Endothelial cell of umbilical vein (primary cell): Measurements from ENCODE around the gene KRT86. TPM values are rescaled to one million over a fixed set of nuclear protein-coding genes. Genes with fewer than 3 reads are reported as not detected.

Experiments used
- BruUV-seq: library from RNA; stranded (reverse); fragments of 400-500 nt; replicated peaks from 2 replicates; lab custom pipeline; 2021; lab: Mats Ljungman, UMichigan
- CTCF ChIA-PET: fragments of 300-600, 350-600 bp; sonication (Branson Sonifier 250); formaldehyde crosslinking; loops from one replicate; lab custom pipeline; 2021; ENCODE audit warnings: antibody characterized with exemption, inconsistent platforms; lab: Charles Lee
- POLR2A ChIA-PET: fragments of 300-600, 350-600 bp; sonication (Branson Sonifier 250); formaldehyde crosslinking; loops from one replicate; lab custom pipeline; 2021; ENCODE audit warnings: antibody characterized with exemption, inconsistent platforms; lab: Charles Lee
- DNase-seq: peaks from one replicate; pipeline ENCODE4 v3.0.0-alpha.2; 2011; ENCODE audit warnings: low read depth, low spot score
- FAIRE-seq: peaks from 2 replicates; lab custom pipeline; 2011; peaks lifted over from hg19 to GRCh38; lab: Jason Lieb, UNC
- H2AFZ ChIP-seq: 2 replicates; pipeline ENCODE4 v1.6.0; 2012; ENCODE audit warnings: low read depth, low read length, control low read depth, inconsistent platforms
- H3K27ac ChIP-seq: 2 replicates; pipeline ENCODE4 v1.5.1; 2011; ENCODE audit warnings: low read depth, mild to moderate bottlenecking, control low read depth, low read length, moderate library complexity; ENCODE audit not compliant: insufficient read depth
- H3K27me3 ChIP-seq, 2 experiments: 2 replicates each; pipeline versions ENCODE4 v1.6.0 to v1.6.1; 2011; ENCODE audit warnings: low read length in 2 of 2, mixed read lengths in 1 of 2; ENCODE audit not compliant: control insufficient read depth in 2 of 2, insufficient read depth in 2 of 2
- H3K36me3 ChIP-seq, 2 experiments: 2 replicates in 1 of 2; 3 replicates in 1 of 2; pipeline ENCODE4 v1.5.1; 2011; ENCODE audit warnings: low read length in 2 of 2, mild to moderate bottlenecking in 1 of 2, moderate library complexity in 1 of 2; ENCODE audit not compliant: control insufficient read depth in 2 of 2, insufficient read depth in 2 of 2; ENCODE audit errors: extremely low read depth in 1 of 2
- H3K4me1 ChIP-seq: 3 replicates; pipeline ENCODE4 v1.5.1; 2011; ENCODE audit warnings: mild to moderate bottlenecking, low read length; ENCODE audit not compliant: control insufficient read depth, insufficient read depth; ENCODE audit errors: extremely low read depth
- H3K4me2 ChIP-seq: 2 replicates; pipeline ENCODE4 v1.6.1; 2011; ENCODE audit warnings: low read length, control low read depth, mixed read lengths; ENCODE audit not compliant: insufficient read depth
- H3K4me3 ChIP-seq, 3 experiments: fragments of 200-600 bp in 1 of 3; sonication (generic), shearing (Covaris generic) in 1 of 3; replicated peaks in 1 of 3; 2 replicates each; pipeline ENCODE4 v1.5.1; 2011 to 2016; ENCODE audit warnings: control low read depth in 3 of 3, low read length in 3 of 3, mild to moderate bottlenecking in 2 of 3, inconsistent platforms in 1 of 3, low read depth in 1 of 3, moderate library complexity in 1 of 3; ENCODE audit not compliant: insufficient read depth in 1 of 3
- H3K79me2 ChIP-seq: 2 replicates; pipeline ENCODE4 v1.6.0; 2012; ENCODE audit warnings: low read length, inconsistent platforms; ENCODE audit not compliant: control insufficient read depth, insufficient read depth
- H3K9ac ChIP-seq: replicated peaks from 2 replicates; pipeline ENCODE3; 2011; ENCODE audit warnings: low read length, control low read depth; ENCODE audit not compliant: insufficient read depth; ENCODE audit errors: extremely low read depth
- H3K9me1 ChIP-seq: replicated peaks from 3 replicates; pipeline ENCODE4 v1.6.0; 2011; ENCODE audit warnings: mild to moderate bottlenecking, low read length; ENCODE audit not compliant: control insufficient read depth, insufficient read depth; ENCODE audit errors: extremely low read depth
- H3K9me3 ChIP-seq: replicated peaks from 2 replicates; pipeline ENCODE4 v1.5.1; 2012; ENCODE audit warnings: low read length, inconsistent platforms; ENCODE audit not compliant: control insufficient read depth, insufficient read depth
- H4K20me1 ChIP-seq: replicated peaks from 2 replicates; pipeline ENCODE3; 2011; ENCODE audit warnings: mild to moderate bottlenecking, low read length; ENCODE audit not compliant: control insufficient read depth, insufficient read depth; ENCODE audit errors: extremely low read depth
- CTCF ChIP-seq, 2 donors: IDR thresholded peaks; 1 replicate in 1 of 2; 2 replicates in 1 of 2; pipeline ENCODE4 v1.5.1; 2011; ENCODE audit warnings: low read length in 2 of 2, mild to moderate bottlenecking in 2 of 2, moderate library complexity in 2 of 2, control low read depth in 1 of 2, inconsistent platforms in 1 of 2, low read depth in 1 of 2; ENCODE audit not compliant: insufficient read depth in 1 of 2; ENCODE audit errors: extremely low read depth in 1 of 2
- EZH2 ChIP-seq: IDR thresholded peaks from 2 replicates; pipeline ENCODE4 v1.6.1; 2012; ENCODE audit warnings: borderline replicate concordance, low read depth, mild to moderate bottlenecking, moderate library complexity, low read length, inconsistent platforms; ENCODE audit not compliant: severe bottlenecking
- FOS ChIP-seq: IDR thresholded peaks from 2 replicates; pipeline ENCODE4 v1.6.1; 2011; ENCODE audit warnings: mild to moderate bottlenecking, low read length, moderate library complexity, borderline replicate concordance; ENCODE audit not compliant: insufficient read depth
- GATA2 ChIP-seq: IDR thresholded peaks from 2 replicates; pipeline ENCODE4 v1.7.0; 2011; ENCODE audit warnings: low read depth, mild to moderate bottlenecking, moderate library complexity, mixed read lengths, low read length; ENCODE audit not compliant: insufficient read length, insufficient read depth
- JUN ChIP-seq: IDR thresholded peaks from 2 replicates; pipeline ENCODE4 v1.6.1; 2011; ENCODE audit warnings: borderline replicate concordance, low read depth; ENCODE audit not compliant: insufficient read length, insufficient read depth
- MAX ChIP-seq: IDR thresholded peaks from 2 replicates; pipeline ENCODE4 v1.6.1; 2011; ENCODE audit not compliant: insufficient read depth, insufficient read length
- MYC ChIP-seq: IDR thresholded peaks from one replicate; pipeline ENCODE4 v1.6.1; 2011; ENCODE audit warnings: mild to moderate bottlenecking, low read depth, low read length
- POLR2A ChIP-seq: IDR thresholded peaks from 2 replicates; pipeline ENCODE4 v1.6.1; 2012; ENCODE audit warnings: low read depth, mild to moderate bottlenecking, control low read depth, low read length
- POLR2AphosphoS5 ChIP-seq: IDR thresholded peaks from 2 replicates; pipeline ENCODE4 v1.6.1; 2012; ENCODE audit warnings: low read depth, mild to moderate bottlenecking, control low read depth, low read length, moderate library complexity; ENCODE audit not compliant: insufficient read depth
- dilution Hi-C: fragments of 300-500 bp; cut with MboI; formaldehyde crosslinking; loops from one replicate; pipeline ENCODE4 v1.15.0; 2019; ENCODE audit warnings: low sequenced_read_pairs; ENCODE audit not compliant: extremely low pct_ligation_motif_present
- intact Hi-C: fragments of 100-400 bp; cut with micrococcal nuclease; formaldehyde crosslinking; loops from one replicate; pipeline ENCODE4 v1.10.0; 2022
- polyA plus RNA-seq, 4 experiments: library from polyadenylated mRNA; depleted of rRNA in 3 of 4; stranded (reverse) in 3 of 4; unstranded in 1 of 4; fragments of >200 nt; gene quantifications; 2 replicates each; pipeline versions ENCODE4 v1.2.1 to v1.2.3, GENCODE V29; 2011 to 2012; ENCODE audit warnings: missing spikeins in 1 of 4
- total RNA-seq: library from RNA; stranded (reverse); gene quantifications from 2 replicates; pipeline ENCODE4 v1.2.3, GENCODE V29; 2021

KRT86 gene
- total and polyA plus RNA-seq, 2 donors (not counting 3 experiments of a cell fraction or from before 2014, with no cell fraction given): not detected

GRCh38 chr12:52350786-52351185 lies 76.3 kb downstream of the KRT86 start:
- H3K4me2 ChIP-seq: no peak overlapping the region
- peaks cover 12 to 19% of the 10 kb centered on the region in 2 experiments for H3K27me3 ChIP-seq
- H4K20me1 ChIP-seq: no peaks in the 10 kb centered on the region
- ChIA-PET POLR2A (no interaction called here), CTCF (interaction anchor here (1.1 to 1.4 kb wide), 2 partner anchors 70 to 529 kb away, joined by 3 read pairs; no protein-coding TSS in a partner anchor)
- H2AFZ ChIP-seq: no peak overlapping the region
- FAIRE-seq (no peak), DNase-seq (no peak)
- H3K79me2 ChIP-seq: no peaks in the 10 kb centered on the region
- no peak overlapping the region for H3K27ac ChIP-seq
- H3K9me1 ChIP-seq: no peaks in the 10 kb centered on the region
- dilution Hi-C loops (no loop called here), intact Hi-C loops (no loop called here)
- BruUV-seq: no TSS peak
- no peak for TF ChIP-seq POLR2AphosphoS5
- no peak for TF ChIP-seq POLR2A
- TF ChIP-seq FOS: no peak
- no peak overlapping the region for H3K4me3 ChIP-seq
- no peaks in the 10 kb centered on the region for H3K9me3 ChIP-seq
- H3K9ac ChIP-seq: no peak overlapping the region
- no peaks in the 10 kb centered on the region for H3K4me1 ChIP-seq
- no peaks in the 10 kb centered on the region for H3K36me3 ChIP-seq

GRCh38 chr12:52351196-52352059 lies 77.0 kb downstream of the KRT86 start:
- Histone ChIP-seq H3K4me1 (no peaks in the 10 kb centered on the region), H3K27ac (no peak overlapping the region), H3K4me2 (no peak overlapping the region), H3K27me3 (peaks cover 12 to 19% of the 10 kb centered on the region in 2 experiments), H3K9me3 (no peaks in the 10 kb centered on the region), H3K36me3 (no peaks in the 10 kb centered on the region), H3K79me2 (no peaks in the 10 kb centered on the region), H3K4me3 (no peak overlapping the region), H3K9me1 (no peaks in the 10 kb centered on the region), H2AFZ (no peak overlapping the region), H3K9ac (no peak overlapping the region), H4K20me1 (no peaks in the 10 kb centered on the region)
- TF ChIP-seq POLR2AphosphoS5 (no peak), JUN (no peak), GATA2 (no peak), POLR2A (no peak), FOS (no peak), CTCF (IDR thresholded peaks at IDR 0.05; ENCODE audit: extremely low read depth in 1 of 2, insufficient read depth in 1 of 2, low read depth in 1 of 2, low read length in 2 of 2) (no peak), MAX (no peak), MYC (no peak), EZH2 (no peak)
- FAIRE-seq (no peak), DNase-seq (no peak)
- intact Hi-C loops (no loop called here), dilution Hi-C loops (no loop called here)
- ChIA-PET CTCF (interaction anchor here (1.4 to 1.6 kb wide), 2 partner anchors 10 to 528 kb away, joined by 3 to 4 read pairs; no protein-coding TSS in a partner anchor), POLR2A (interaction anchor here (0.6 kb wide), 1 partner anchor 769 kb away, joined by 3 read pairs; no protein-coding TSS in a partner anchor)
- BruUV-seq: no TSS peak
